ENCODE results near the gene TLR6. TPM values are rescaled to one million over a fixed set of nuclear protein-coding genes. Genes with fewer than 3 reads are reported as not detected.

TLR6 gene
- polyA plus RNA-seq, 1 of the 3 experiments (the other 2 are of a cell fraction) = 0.10 TPM

GRCh38 chr4:38904090-38904666 lies 47.6 kb upstream of the TLR6 start:
- Histone ChIP-seq H3K9me2 (no peaks in the 10 kb centered on the region), H3K27me3 (ENCODE audit: insufficient read depth) (no peaks in the 10 kb centered on the region), H3F3A (replicated peaks; ENCODE audit: insufficient read depth) (peaks cover 10% of the 10 kb centered on the region), H4K20me1 (ENCODE audit: insufficient read depth) (no peaks in the 10 kb centered on the region), H3K4me2 (no peak overlapping the region), H3K9me3 (no peaks in the 10 kb centered on the region), H2AFZ (ENCODE audit: low read depth) (no peak overlapping the region), H3K79me2 (ENCODE audit: insufficient read depth) (peaks cover 12% of the 10 kb centered on the region; the same call in 1 of the 2 replicates), H3K4me1 (ENCODE audit: control insufficient read depth in 1 of 2, insufficient read depth in 2 of 2, low read depth in 1 of 2, low read length in 1 of 2) (peaks cover 0 to 7% of the 10 kb centered on the region in 2 experiments; a peak in 2 of 4 replicates), H3K4me3 (ENCODE audit: low read depth in 2 of 2, low read length in 1 of 2) (no peak overlapping the region), H3K27ac (ENCODE audit: low read depth in 2 of 2, low read length in 1 of 2) (no peak overlapping the region), H3K9ac (no peak overlapping the region), H3K36me3 (replicated peaks in 1 of 2; ENCODE audit: control insufficient read depth in 1 of 2, insufficient read depth in 2 of 2, low read length in 1 of 2) (peaks cover 14 to 65% of the 10 kb centered on the region in 2 experiments)
- ChIA-PET CTCF (interaction anchor here (0.8 to 8.7 kb wide), 5 partner anchors 10 to 229 kb away, joined by 3 to 178 read pairs (median 4); no protein-coding TSS in a partner anchor), POLR2A (no interaction called here)
- WGBS (ENCODE audit: low lambda C conversion rate) = 83% methylated on average over 10 of the region's 10 CpGs
- no peak for DNase-seq
- TF ChIP-seq FOXM1 (IDR thresholded peaks at IDR 0.05; ENCODE audit: low read depth) (no peak), TCF12 (IDR thresholded peaks at IDR 0.05) (no peak), POLR2AphosphoS5 (IDR thresholded peaks at IDR 0.05; ENCODE audit: low read depth, low read length) (no peak), EZH2phosphoT487 (IDR thresholded peaks at IDR 0.05; ENCODE audit: borderline replicate concordance, low read depth) (no peak), PBX3 (IDR thresholded peaks at IDR 0.05) (no peak), NFIC (IDR thresholded peaks at IDR 0.05; ENCODE audit: borderline replicate concordance) (no peak), TAF1 (IDR thresholded peaks at IDR 0.05; ENCODE audit: borderline replicate concordance, low read depth, low read length) (no peak), FOXJ3 (CRISPR knock-in tag; IDR thresholded peaks at IDR 0.05) (no peak), USF2 (IDR thresholded peaks at IDR 0.05; ENCODE audit: borderline replicate concordance, low read depth, low read length) (no peak), CHD2 (IDR thresholded peaks at IDR 0.05; ENCODE audit: low read length, partially characterized antibody) (no peak)

GRCh38 chr4:38902695-38903094 lies 46.1 kb upstream of the TLR6 start:
- Histone ChIP-seq H3K27ac (ENCODE audit: low read depth in 2 of 2, low read length in 1 of 2) (no peak overlapping the region), H3K9me3 (no peaks in the 10 kb centered on the region), H2AFZ (ENCODE audit: low read depth) (no peak overlapping the region), H3K4me1 (ENCODE audit: control insufficient read depth in 1 of 2, insufficient read depth in 2 of 2, low read depth in 1 of 2, low read length in 1 of 2) (peaks cover 0 to 7% of the 10 kb centered on the region in 2 experiments; a peak in 2 of 4 replicates), H3K27me3 (ENCODE audit: insufficient read depth) (no peaks in the 10 kb centered on the region), H3K9me2 (no peaks in the 10 kb centered on the region), H3K79me2 (ENCODE audit: insufficient read depth) (peaks cover 12% of the 10 kb centered on the region; the same call in 1 of the 2 replicates), H3K9ac (no peak overlapping the region), H3K36me3 (replicated peaks in 1 of 2; ENCODE audit: control insufficient read depth in 1 of 2, insufficient read depth in 2 of 2, low read length in 1 of 2) (peaks cover 9 to 61% of the 10 kb centered on the region in 2 experiments), H4K20me1 (ENCODE audit: insufficient read depth) (no peaks in the 10 kb centered on the region), H3K4me3 (ENCODE audit: low read depth in 2 of 2, low read length in 1 of 2) (no peak overlapping the region), H3F3A (replicated peaks; ENCODE audit: insufficient read depth) (peaks cover 11% of the 10 kb centered on the region), H3K4me2 (no peak overlapping the region)
- peak; percentile 52 for DNase-seq
- CTCF ChIA-PET = interaction anchor here (0.5 to 8.7 kb wide), 46 partner anchors 9 to 874 kb away, joined by 3 to 178 read pairs (median 4); partner anchors contain the start of genes LIAS, RPL9 and WDR19
- TF ChIP-seq SMC3 (IDR thresholded peaks at IDR 0.05; ENCODE audit: low read depth, low read length) = peak; percentile 54; the same call in 1 of the 2 replicates
- TF ChIP-seq CTCF (IDR thresholded peaks at IDR 0.05) = peak; percentile 57
- peak; percentile 88 for TF ChIP-seq RAD21 (IDR thresholded peaks at IDR 0.05; ENCODE audit: low read length)
- no peak for TF ChIP-seq USF1 (IDR thresholded peaks at IDR 0.05; ENCODE audit: borderline replicate concordance, low read depth)
- POLR2A ChIA-PET = interaction anchor here (0.7 kb wide), 1 partner anchor 248 kb away, joined by 4 read pairs; no protein-coding TSS in a partner anchor

Data from SK-N-SH (cell line).